ENCODE data around the gene C19orf67. TPM values are rescaled to one million over a fixed set of nuclear protein-coding genes. Genes with fewer than 3 reads are reported as not detected.

C19orf67 gene
- total RNA-seq, 4 donors from 2014 or later = not detected

- peak; percentile 99 for DNase-seq
- TF ChIP-seq POLR2A (IDR thresholded peaks at IDR 0.05) (peak in 1 of 2 donors; percentile 53), CTCF (IDR thresholded peaks at IDR 0.05) (no peak)
- Histone ChIP-seq H3K36me3 (no peaks in the 10 kb centered on the region), H3K4me1 (peaks cover 31 to 50% of the 10 kb centered on the region in 2 donors), H3K27ac (peak within 1 kb of the TSS; percentile 89 to 99 (median 99)), H3K9me3 (no peaks in the 10 kb centered on the region), H3K4me3 (replicated peaks in 1 of 3) (peak within 1 kb of the TSS; percentile 84 to 96 (median 90)), H3K27me3 (no peaks in the 10 kb centered on the region)
- 0% methylated on average over 4 of the region's 67 CpGs; no CpG with 5 or more reads in 1 of the 2 donors for WGBS, 2 donors
- intact Hi-C loops (cut with DNase I) = no loop called here
Observed at GRCh38 chr19:14117668-14118164, 32.1 kb upstream of the C19orf67 start, which contains the start of gene PRKACA. Gene PRKACA, minus strand, starts transcription at chr19:14117762. Its CDS starts 215 bp downstream, at chr19:14117547.

- Histone ChIP-seq H3K36me3 (no peaks in the 10 kb centered on the region), H3K4me1 (peaks cover 38 to 57% of the 10 kb centered on the region in 2 donors), H3K4me3 (replicated peaks in 1 of 3) (peak overlapping the region; percentile 84 to 96 (median 90)), H3K27me3 (no peaks in the 10 kb centered on the region), H3K9me3 (no peaks in the 10 kb centered on the region), H3K27ac (peak overlapping the region in 2 of 3 donors; percentile 64 to 67)
- TF ChIP-seq POLR2A (IDR thresholded peaks at IDR 0.05) (no peak), CTCF (IDR thresholded peaks at IDR 0.05) (no peak)
- 0 to 1% methylated on average over 16 to 25 of the region's 33 CpGs for WGBS, 2 donors
- intact Hi-C loops (cut with DNase I) = no loop called here
- peak; percentile 35 to 46 for DNase-seq
Observed at GRCh38 chr19:14116918-14117578, 31.5 kb upstream of the C19orf67 start.

- no peak for TF ChIP-seq POLR2A (IDR thresholded peaks at IDR 0.05)
- TF ChIP-seq CTCF (IDR thresholded peaks at IDR 0.05) = no peak
- no peaks in the 10 kb centered on the region for H3K27me3 ChIP-seq
- H3K4me1 ChIP-seq = peaks cover 39 to 62% of the 10 kb centered on the region in 2 donors
- H3K27ac ChIP-seq = peak overlapping the region in 2 of 3 donors; percentile 18 to 67
- no peak for DNase-seq
- WGBS, 2 donors = 8% methylated on average over 6 of the region's 6 CpGs
- H3K4me3 ChIP-seq (replicated peaks in 1 of 3) = peak overlapping the region; percentile 84 to 96 (median 90)
- intact Hi-C loops (cut with DNase I) = no loop called here
- no peaks in the 10 kb centered on the region for H3K9me3 ChIP-seq
- H3K36me3 ChIP-seq = no peaks in the 10 kb centered on the region
Observed at GRCh38 chr19:14116525-14116917, 30.9 kb upstream of the C19orf67 start.

- Histone ChIP-seq H3K27me3 (no peaks in the 10 kb centered on the region), H3K4me3 (replicated peaks in 1 of 3) (no peak overlapping the region), H3K4me1 (peaks cover 39 to 63% of the 10 kb centered on the region in 2 donors), H3K27ac (peak overlapping the region in 1 of 3 donors; percentile 67), H3K9me3 (no peaks in the 10 kb centered on the region), H3K36me3 (no peaks in the 10 kb centered on the region)
- TF ChIP-seq CTCF (IDR thresholded peaks at IDR 0.05) (no peak), POLR2A (IDR thresholded peaks at IDR 0.05) (no peak)
- whole genome bisulfite sequencing, 2 donors = 75 to 82% methylated on average over 5 of the region's 5 CpGs
- no peak for DNase-seq
- intact Hi-C loops (cut with DNase I) = no loop called here
Observed at GRCh38 chr19:14115756-14116155, 30.2 kb upstream of the C19orf67 start.

GRCh38 chr19:14114854-14115253 lies 29.3 kb upstream of the C19orf67 start:
- TF ChIP-seq POLR2A (IDR thresholded peaks at IDR 0.05) = no peak
- peak in 4 of 6 experiments; percentile 15 to 41 (median 20) for TF ChIP-seq CTCF (IDR thresholded peaks at IDR 0.05)
- 49 to 56% methylated on average over 9 of the region's 9 CpGs for WGBS, 2 donors
- Histone ChIP-seq H3K4me1 (peaks cover 39 to 60% of the 10 kb centered on the region in 2 donors), H3K9me3 (no peaks in the 10 kb centered on the region), H3K4me3 (replicated peaks in 1 of 3) (no peak overlapping the region), H3K27ac (peak overlapping the region in 2 of 3 donors; percentile 7 to 67), H3K27me3 (no peaks in the 10 kb centered on the region), H3K36me3 (no peaks in the 10 kb centered on the region)
- peak; percentile 30 to 32 for DNase-seq
- intact Hi-C loops (cut with DNase I) = no loop called here
